WTC11 (cell line): ENCODE results near the gene WWOX. TPM values are rescaled to one million over a fixed set of nuclear protein-coding genes. Genes with fewer than 3 reads are reported as not detected.

ENCODE experiments used
- ATAC-seq: fragments of 200-7000 bp; cut with Tn5 transposase; 2 replicates; pipeline ENCODE4 v1.10.0; 2021; ENCODE audit warnings: mild to moderate bottlenecking, moderate library complexity
- CTCF ChIA-PET: fragments of 300-600 bp; sonication (Branson Sonifier 250); formaldehyde crosslinking; loops from one replicate; lab custom pipeline; 2021; ENCODE audit warnings: antibody characterized with exemption; lab: Charles Lee
- POLR2A ChIA-PET: fragments of 350-600 bp; sonication (Branson Sonifier 250); formaldehyde crosslinking; loops from one replicate; lab custom pipeline; 2021; ENCODE audit warnings: antibody characterized with exemption; lab: Charles Lee
- DNase-seq: peaks from one replicate; pipeline ENCODE4 v3.0.0; 2021; ENCODE audit warnings: low spot score
- H3K27ac Mint-ChIP-seq: 2 replicates; pipeline ENCODE4 v1.8.0; 2021; ENCODE audit warnings: mixed read lengths
- H3K27me3 Mint-ChIP-seq: 2 replicates; pipeline ENCODE4 v1.8.0; 2021; ENCODE audit warnings: low read depth, mild to moderate bottlenecking, moderate library complexity, mixed read lengths
- H3K36me3 Mint-ChIP-seq: 2 replicates; pipeline ENCODE4 v1.8.0; 2021; ENCODE audit warnings: mixed read lengths
- H3K4me1 Mint-ChIP-seq: 2 replicates; pipeline ENCODE4 v1.8.0; 2022; ENCODE audit warnings: mixed read lengths
- H3K4me3 Mint-ChIP-seq: 2 replicates; pipeline ENCODE4 v1.8.0; 2021; ENCODE audit warnings: mild to moderate bottlenecking, moderate library complexity, mixed read lengths
- H3K9me3 Mint-ChIP-seq: 2 replicates; pipeline ENCODE4 v1.8.0; 2021; ENCODE audit warnings: mixed read lengths
- ATF2 ChIP-seq: sonication (generic); formaldehyde crosslinking; IDR thresholded peaks from 2 replicates; pipeline ENCODE4 v1.8.1; 2022; ENCODE audit warnings: low read depth, missing genetic modification reagents, borderline replicate concordance
- ATF6 ChIP-seq: sonication (generic); formaldehyde crosslinking; IDR thresholded peaks from 2 replicates; pipeline ENCODE4 v1.8.1; 2023; ENCODE audit warnings: mild to moderate bottlenecking, missing genetic modification reagents
- CTCF ChIP-seq: fragments of 200-600 bp; IDR thresholded peaks from 2 replicates; pipeline ENCODE4 v1.8.0; 2022; ENCODE audit warnings: antibody characterized with exemption
- E2F5 ChIP-seq: sonication (generic); formaldehyde crosslinking; IDR thresholded peaks from 2 replicates; pipeline ENCODE4 v1.8.1; 2022; ENCODE audit warnings: mild to moderate bottlenecking, moderate library complexity, missing genetic modification reagents
- HMGXB4 ChIP-seq: sonication (generic); formaldehyde crosslinking; IDR thresholded peaks from 2 replicates; pipeline ENCODE4 v1.8.1; 2023; ENCODE audit warnings: mild to moderate bottlenecking, moderate library complexity, missing genetic modification reagents
- JUN ChIP-seq: sonication (generic); formaldehyde crosslinking; IDR thresholded peaks from 2 replicates; pipeline ENCODE4 v1.8.0; 2023; ENCODE audit warnings: mild to moderate bottlenecking, missing genetic modification reagents
- MLX ChIP-seq: sonication (generic); formaldehyde crosslinking; IDR thresholded peaks from 2 replicates; pipeline ENCODE4 v1.8.1; 2023; ENCODE audit warnings: mild to moderate bottlenecking, missing genetic modification reagents, moderate library complexity
- NFATC4 ChIP-seq: fragments of 250-450 bp; sonication (Bioruptor Pico); IDR thresholded peaks from 2 replicates; pipeline ENCODE4 v1.9.0; 2021; ENCODE audit warnings: mild to moderate bottlenecking
- NFYB ChIP-seq: sonication (generic); formaldehyde crosslinking; conservative IDR thresholded peaks from 2 replicates; pipeline ENCODE4 v1.8.0; 2022; ENCODE audit warnings: low read depth, missing genetic modification reagents
- NR2C2 ChIP-seq: sonication (generic); formaldehyde crosslinking; IDR thresholded peaks from 2 replicates; pipeline ENCODE4 v1.8.0; 2022; ENCODE audit warnings: mild to moderate bottlenecking, missing genetic modification reagents
- SMAD3 ChIP-seq: sonication (generic); formaldehyde crosslinking; IDR thresholded peaks from 2 replicates; pipeline ENCODE4 v1.8.0; 2022; ENCODE audit warnings: missing genetic modification reagents, mild to moderate bottlenecking, borderline replicate concordance
- SMAD4 ChIP-seq: sonication (generic); formaldehyde crosslinking; IDR thresholded peaks from 2 replicates; pipeline ENCODE4 v1.8.0; 2022; ENCODE audit warnings: mild to moderate bottlenecking, missing genetic modification reagents
- TEAD4 ChIP-seq: sonication (generic); formaldehyde crosslinking; IDR thresholded peaks from 2 replicates; pipeline ENCODE4 v1.8.0; 2022; ENCODE audit warnings: mild to moderate bottlenecking, missing genetic modification reagents
- USF2 ChIP-seq: sonication (generic); formaldehyde crosslinking; IDR thresholded peaks from 2 replicates; pipeline ENCODE4 v1.8.1; 2023; ENCODE audit warnings: mild to moderate bottlenecking, missing genetic modification reagents, moderate library complexity
- ZNF121 ChIP-seq: sonication (generic); formaldehyde crosslinking; IDR thresholded peaks from 2 replicates; pipeline ENCODE4 v1.8.0; 2023; ENCODE audit warnings: missing genetic modification reagents
- ZNF138 ChIP-seq: sonication (generic); formaldehyde crosslinking; conservative IDR thresholded peaks from 2 replicates; pipeline ENCODE4 v1.8.1; 2022; ENCODE audit warnings: mild to moderate bottlenecking, moderate library complexity, missing genetic modification reagents
- ZNF219 ChIP-seq: sonication (generic); formaldehyde crosslinking; IDR thresholded peaks from 2 replicates; pipeline ENCODE4 v1.8.0; 2023; ENCODE audit warnings: missing genetic modification reagents, mild to moderate bottlenecking, borderline replicate concordance
- ZNF232 ChIP-seq: sonication (generic); formaldehyde crosslinking; IDR thresholded peaks from 2 replicates; pipeline ENCODE4 v1.8.0; 2022; ENCODE audit warnings: mild to moderate bottlenecking, missing genetic modification reagents
- total RNA-seq: library from RNA; stranded (reverse); gene quantifications from 3 replicates; pipeline ENCODE4 v1.2.3, GENCODE V29; 2021

WWOX gene
- total RNA-seq, 1 experiment from 2014 or later = 15.7 TPM

GRCh38 chr16:78892951-78893733 lies 793.7 kb downstream of the WWOX start:
- ATAC-seq = no peak
- CTCF ChIA-PET = no interaction called here
- no peaks in the 10 kb centered on the region for H3K36me3 Mint-ChIP-seq
- TF ChIP-seq NFATC4 (no peak), ZNF121 (CRISPR knock-in tag) (no peak), E2F5 (CRISPR knock-in tag) (no peak), ZNF219 (CRISPR knock-in tag) (no peak), ATF6 (CRISPR knock-in tag) (no peak), JUN (CRISPR knock-in tag) (no peak), ZNF138 (no peak), USF2 (CRISPR knock-in tag) (no peak), ATF2 (CRISPR knock-in tag) (no peak), HMGXB4 (CRISPR knock-in tag) (no peak)
- TF ChIP-seq, all 79 proteins: peak for 0
- no peaks in the 10 kb centered on the region for H3K27me3 Mint-ChIP-seq
- no peak for DNase-seq
- peaks cover 54% of the 10 kb centered on the region for H3K4me1 Mint-ChIP-seq
- no peak overlapping the region for H3K4me3 Mint-ChIP-seq
- H3K9me3 Mint-ChIP-seq = no peaks in the 10 kb centered on the region
- no peak overlapping the region for H3K27ac Mint-ChIP-seq
- POLR2A ChIA-PET = interaction anchor here (0.5 kb wide), 1 partner anchor 1098 kb away, joined by 6 read pairs; no protein-coding TSS in a partner anchor

GRCh38 chr16:78894886-78895285 lies 795.4 kb downstream of the WWOX start:
- ChIA-PET POLR2A (no interaction called here), CTCF (no interaction called here)
- TF ChIP-seq TEAD4 = no peak
- no peak for TF ChIP-seq SMAD4 (CRISPR knock-in tag)
- no peak for TF ChIP-seq MLX (CRISPR knock-in tag)
- TF ChIP-seq ATF6 (CRISPR knock-in tag) = no peak
- no peak for TF ChIP-seq CTCF
- no peak for TF ChIP-seq ZNF232 (CRISPR knock-in tag)
- no peak for TF ChIP-seq ATF2 (CRISPR knock-in tag)
- no peak for TF ChIP-seq SMAD3
- no peak for TF ChIP-seq NR2C2 (CRISPR knock-in tag)
- no peak for TF ChIP-seq NFYB
- DNase-seq (no peak), ATAC-seq (no peak)
- Mint-ChIP-seq H3K9me3 (no peaks in the 10 kb centered on the region), H3K4me3 (no peak overlapping the region), H3K4me1 (peaks cover 43% of the 10 kb centered on the region), H3K27ac (no peak overlapping the region), H3K36me3 (no peaks in the 10 kb centered on the region), H3K27me3 (no peaks in the 10 kb centered on the region)
